Frontal cortex (tissue), 4 donors: ENCODE data around the gene RTTN. TPM values are rescaled to one million over a fixed set of nuclear protein-coding genes. Genes with fewer than 3 reads are reported as not detected.

Experiments
- DNase-seq, 2 donors: peaks; one replicate each; pipeline ENCODE4 v3.0.0; 2012; ENCODE audit warnings: low spot score in 2 of 2
- FAIRE-seq: peaks from 2 replicates; lab custom pipeline; 2012; peaks lifted over from hg19 to GRCh38; lab: Jason Lieb, UNC
- total RNA-seq: library from RNA; depleted of rRNA; stranded (reverse); fragments of >200 nt; gene quantifications from one replicate; pipeline ENCODE4 v1.2.3, GENCODE V29; 2014
- donor health status: control.
- donor health status: control.
- donor health status: control.

Gene RTTN
- total RNA-seq, 1 donor from 2014 or later = 29.3 TPM

GRCh38 chr18:70207181-70207580 is 1.7 kb upstream of the RTTN start:
- DNase-seq = no peak
- no peak for FAIRE-seq

GRCh38 chr18:70200286-70200685 is 5.2 kb downstream of the RTTN start:
- DNase-seq = no peak
- no peak for FAIRE-seq

DNA sequence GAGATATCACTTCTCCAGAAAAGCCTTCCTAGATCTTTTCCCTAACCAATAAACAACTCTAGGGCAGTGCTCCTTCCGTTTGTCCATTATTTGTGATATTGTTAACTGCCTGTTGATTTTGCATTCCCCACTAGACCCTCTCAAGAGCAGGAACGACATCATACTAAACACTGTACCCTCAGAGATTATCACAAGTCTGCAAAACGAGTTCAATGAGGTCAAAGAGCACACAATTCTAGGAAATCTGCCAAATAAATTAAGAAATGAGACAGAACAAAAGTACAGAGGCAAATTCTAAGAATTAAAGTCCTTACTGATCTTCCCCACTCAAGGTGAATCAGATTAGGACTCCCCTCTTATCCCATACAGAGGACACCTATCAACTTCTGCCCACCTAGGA is 7.6 kb downstream of the RTTN start:
- FAIRE-seq (no peak), DNase-seq (no peak)

DNA sequence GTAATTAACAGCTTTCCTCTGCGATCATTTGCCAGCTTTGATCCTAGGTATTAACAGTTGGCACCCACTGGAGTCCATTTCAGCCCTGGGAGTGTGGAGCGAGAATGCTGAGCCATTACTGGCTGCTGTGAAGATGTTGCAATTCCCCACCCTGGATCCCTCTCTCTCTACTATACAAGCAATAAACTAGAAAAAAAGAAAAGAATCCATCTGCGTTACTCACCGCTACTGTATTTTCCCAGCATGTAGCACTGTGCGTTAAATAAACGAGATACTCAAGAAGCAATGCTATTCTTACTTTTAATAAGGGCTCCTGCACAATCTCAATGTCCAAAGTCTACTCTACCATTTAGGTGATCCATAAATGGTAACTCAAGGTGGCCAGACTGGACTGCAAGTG is 8.5 kb downstream of the RTTN start:
- FAIRE-seq (no peak), DNase-seq (no peak)

DNA sequence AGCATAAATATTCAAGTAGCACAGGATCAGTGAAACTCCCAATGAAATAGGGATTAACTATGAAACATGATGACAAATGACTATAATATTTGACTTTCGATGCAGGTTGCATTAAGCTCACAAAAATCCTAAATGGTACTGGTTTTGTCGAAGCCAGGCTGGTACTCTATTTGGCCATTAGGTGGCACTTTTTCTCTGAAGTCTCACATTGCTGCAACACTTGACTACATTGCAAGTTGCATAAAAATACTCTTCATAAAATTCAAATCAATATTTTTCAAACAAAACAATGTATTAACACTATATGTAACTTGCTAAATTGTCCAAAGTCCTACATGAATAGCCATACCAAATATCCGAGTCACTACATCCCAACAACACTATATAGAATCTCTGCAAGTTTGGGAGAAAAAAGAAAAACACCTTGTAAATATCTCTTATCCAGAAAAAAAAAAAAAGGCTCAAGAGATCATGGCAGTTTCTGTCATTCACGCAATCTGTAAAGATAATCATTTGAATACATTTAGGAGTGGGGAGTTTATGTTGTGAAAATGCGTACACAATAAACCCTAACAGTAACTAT is 9.5 kb downstream of the RTTN start:
- FAIRE-seq = peak; percentile 94
- peak in 1 of 2 donors; percentile 35 for DNase-seq

GRCh38 chr18:70195014-70195614 is 10.4 kb downstream of the RTTN start:
- no peak for FAIRE-seq
- DNase-seq = no peak

- DNase-seq = no peak
- FAIRE-seq = no peak
Measured at GRCh38 chr18:70194227-70194890, 11.1 kb downstream of the RTTN start.

GRCh38 chr18:70190529-70190928 is 15.0 kb downstream of the RTTN start:
- FAIRE-seq (no peak), DNase-seq (no peak)

GRCh38 chr18:70188113-70188512 is 17.4 kb downstream of the RTTN start:
- DNase-seq = no peak
- FAIRE-seq = no peak

- FAIRE-seq (no peak), DNase-seq (no peak)
Measured at GRCh38 chr18:70183441-70183840, 22.0 kb downstream of the RTTN start.

DNA sequence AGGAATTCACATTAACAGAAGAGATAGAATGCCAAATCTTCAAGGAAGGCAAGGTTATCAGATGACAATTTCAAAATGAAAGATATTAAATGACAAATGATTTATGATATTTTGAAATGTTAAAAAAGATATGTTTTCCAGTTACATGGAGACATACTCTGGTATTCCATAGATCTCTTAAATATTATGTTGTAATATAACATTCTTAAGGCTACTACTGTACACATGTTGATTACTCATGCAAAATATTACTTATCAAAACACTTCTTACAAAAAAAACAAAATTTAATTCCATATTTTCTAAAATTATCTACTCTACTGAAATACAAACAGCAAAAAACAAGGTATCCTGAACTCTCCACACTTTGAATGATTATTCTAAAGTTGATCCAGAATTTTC is 22.9 kb downstream of the RTTN start:
- no peak for FAIRE-seq
- no peak for DNase-seq

- peak; percentile 6 for FAIRE-seq
- DNase-seq = no peak
Measured at GRCh38 chr18:70181725-70182124, 23.8 kb downstream of the RTTN start.

DNA sequence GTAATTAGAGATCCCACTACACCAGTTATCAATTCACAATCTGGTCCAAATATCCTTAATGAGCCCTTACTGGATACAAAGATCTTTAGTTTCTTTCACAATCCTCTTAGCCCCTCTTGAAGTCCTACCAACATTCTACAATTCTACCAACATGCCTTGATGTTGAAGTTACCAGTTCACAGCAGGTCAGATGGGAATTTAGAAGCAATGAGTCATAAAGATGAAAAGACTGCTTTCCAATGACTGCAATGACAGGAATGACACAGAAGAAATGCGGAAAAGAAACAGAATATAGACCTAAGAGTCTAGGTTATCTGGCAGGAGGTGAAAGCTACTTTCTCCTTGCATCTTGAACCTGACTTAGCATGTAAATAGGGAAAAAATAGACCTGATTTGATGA is 24.5 kb downstream of the RTTN start:
- no peak for FAIRE-seq
- no peak for DNase-seq

DNA sequence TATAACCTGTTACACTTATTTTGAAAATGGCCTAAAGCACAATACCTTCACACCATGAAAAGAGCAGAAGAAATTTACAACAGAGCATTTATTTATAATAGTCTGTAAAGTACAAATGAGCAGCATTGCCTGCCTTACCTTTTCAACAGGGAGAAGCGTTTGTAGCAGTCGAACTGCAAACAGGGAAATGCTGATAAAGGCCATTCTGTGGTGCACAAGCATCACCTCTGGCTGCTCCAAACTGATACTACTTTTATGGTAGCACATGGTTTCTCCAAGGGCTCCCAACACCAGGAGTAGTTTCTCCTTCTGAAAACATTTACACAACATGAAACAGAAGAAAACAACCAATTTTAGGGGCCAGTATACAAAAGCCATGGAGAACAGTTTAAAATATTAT is 28.9 kb downstream of the RTTN start:
- FAIRE-seq = no peak

DNA sequence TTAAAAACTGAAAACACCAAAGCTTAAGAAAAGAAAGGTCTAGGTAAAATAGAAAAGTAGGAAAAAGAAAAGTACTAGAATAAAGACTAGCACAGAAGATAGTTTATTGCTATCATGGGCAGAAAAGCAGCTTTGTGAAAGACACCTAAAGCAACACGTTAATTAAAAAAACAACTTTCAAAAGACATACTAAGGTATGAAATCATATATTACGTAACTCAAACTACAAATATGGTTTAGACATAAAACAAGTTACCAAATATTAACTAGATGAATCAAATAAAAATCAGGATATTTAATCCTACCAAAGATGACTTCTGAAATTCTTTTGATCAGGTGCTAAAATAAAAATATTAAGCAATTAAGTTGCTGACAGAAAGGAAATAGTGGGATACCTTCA is 30.3 kb downstream of the RTTN start:
- DNase-seq (no peak), FAIRE-seq (peak; percentile 23)

More for the DNA sequence above, 28.9 kb downstream of the RTTN start:
- no peak for DNase-seq

DNA sequence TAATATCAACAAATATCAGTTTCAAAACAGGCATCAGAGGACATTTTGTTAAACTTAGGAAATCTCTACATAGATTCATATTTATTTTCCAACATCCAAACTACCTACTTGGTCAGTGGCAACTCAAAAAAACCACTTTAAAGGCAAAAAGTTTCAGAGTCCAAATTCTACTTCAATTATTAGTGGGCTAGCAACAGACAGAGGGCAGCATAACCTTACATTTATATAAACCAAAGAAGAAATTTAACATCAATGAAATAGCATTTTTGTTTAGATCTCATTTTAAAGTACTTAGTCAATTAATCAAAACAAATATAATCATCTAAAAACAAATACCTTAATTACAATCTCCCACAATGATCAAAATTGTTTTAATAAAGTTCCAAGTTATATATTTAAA is 33.3 kb downstream of the RTTN start:
- DNase-seq (no peak), FAIRE-seq (peak; percentile 97)

DNA sequence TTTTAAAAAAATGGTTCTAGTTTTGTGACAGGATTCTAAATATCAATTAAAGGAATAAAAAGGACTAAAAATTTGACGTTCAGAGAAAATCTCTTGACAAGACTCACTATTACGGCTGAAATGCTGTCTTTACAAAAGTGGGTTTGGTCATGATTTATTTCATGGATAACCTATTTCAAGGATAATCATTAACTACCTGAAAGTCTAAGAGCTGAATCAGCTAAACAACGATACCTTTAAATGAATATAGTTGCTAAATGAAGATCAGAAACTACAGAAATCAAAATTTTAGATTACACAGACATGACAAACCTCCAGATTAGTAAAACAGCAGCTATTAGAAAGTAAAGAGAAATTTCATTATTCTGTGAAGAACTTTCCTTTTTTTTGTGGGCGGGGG is 35.7 kb downstream of the RTTN start:
- DNase-seq (no peak), FAIRE-seq (no peak)

DNA sequence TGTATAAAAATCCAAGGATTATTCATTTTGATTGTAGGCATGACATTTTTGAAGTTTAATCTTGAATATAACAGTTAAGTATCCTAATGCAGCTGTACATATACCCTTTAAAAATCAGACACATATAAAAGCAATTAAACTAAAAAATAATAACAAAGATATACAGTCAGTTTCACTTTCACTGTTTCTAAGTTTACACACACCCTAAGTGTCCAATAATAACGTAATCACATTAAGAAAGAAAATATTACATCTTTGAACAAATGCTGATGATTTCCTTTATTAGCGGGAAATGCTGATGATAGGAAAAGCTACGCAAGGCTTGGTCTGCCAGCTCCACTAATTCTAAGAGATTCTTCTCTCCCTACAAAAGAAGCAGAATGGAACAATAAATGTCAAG is 38.8 kb downstream of the RTTN start:
- no peak for DNase-seq
- FAIRE-seq = no peak

- DNase-seq = no peak
- no peak for FAIRE-seq
Measured at GRCh38 chr18:70165936-70166335, 39.6 kb downstream of the RTTN start.

DNA sequence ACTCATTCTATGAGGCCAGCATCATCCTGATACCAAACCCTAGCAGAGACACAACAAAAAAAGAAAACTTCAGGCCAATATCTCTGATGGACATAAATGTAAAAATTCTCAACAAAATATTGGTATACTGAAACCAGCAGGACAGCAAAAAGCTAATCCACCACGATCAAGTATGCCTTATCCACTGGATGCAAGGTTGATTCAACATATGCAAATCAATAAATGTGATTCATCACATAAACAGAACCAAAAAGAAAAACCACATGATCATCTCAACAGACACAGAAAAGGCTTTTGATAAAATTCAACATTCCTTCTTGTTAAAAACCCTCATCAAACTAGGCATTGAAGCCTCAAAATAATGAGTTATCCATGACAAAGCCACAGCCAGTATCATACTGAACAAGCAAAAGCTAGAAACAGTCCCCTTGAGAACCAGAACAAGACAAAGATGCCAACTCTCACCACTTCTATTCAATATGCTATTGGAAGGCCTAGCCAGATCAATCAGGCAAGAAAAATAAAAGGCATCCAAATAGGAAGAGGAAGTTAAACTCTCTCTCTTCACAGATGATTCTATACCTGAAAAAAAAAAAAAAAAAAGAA is 45.3 kb downstream of the RTTN start:
- DNase-seq (no peak), FAIRE-seq (no peak)

DNA sequence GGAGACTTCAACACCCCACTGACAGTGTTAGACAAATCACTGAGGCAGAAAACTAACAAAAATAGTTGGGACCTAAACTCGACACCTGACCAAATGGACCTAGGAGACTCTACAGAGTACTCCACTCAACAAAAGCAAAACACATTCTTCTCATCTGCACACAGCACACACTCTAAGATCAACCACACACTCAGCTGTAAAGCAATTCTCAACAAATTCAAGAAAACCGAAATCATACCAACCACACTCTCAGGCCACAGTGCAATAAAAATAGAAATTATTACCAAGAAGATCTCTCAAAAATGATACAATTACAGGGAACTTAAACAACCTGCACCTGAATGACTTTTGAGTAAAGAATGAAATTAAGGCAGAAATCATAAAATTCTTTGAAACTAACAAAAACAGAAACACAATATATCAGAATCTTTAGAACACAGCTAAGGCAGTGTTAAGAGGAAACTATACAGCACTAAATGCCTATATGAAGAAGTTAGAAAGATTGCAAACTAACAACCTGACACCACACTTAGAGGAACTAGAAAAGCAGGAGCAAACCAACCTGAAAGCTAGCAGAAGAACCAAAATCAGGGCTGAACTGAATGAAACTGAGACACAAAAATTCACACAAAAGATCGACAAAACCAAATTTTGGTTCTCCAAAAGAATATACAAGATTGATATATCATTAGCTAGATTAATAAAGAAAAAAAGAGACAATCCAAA is 46.3 kb downstream of the RTTN start:
- FAIRE-seq = no peak

More for the DNA sequence above, 46.3 kb downstream of the RTTN start:
- no peak for DNase-seq
